T-helper 1 cell treated with Interleukin-12 subunit alpha and Interleukin-12 subunit beta and Interleukin-4 antibody, amounts not matched to agents 30 μg/mL and 1 μg/mL, for 36 hours (primary cell): Measurements from ENCODE around the gene CFC1.
"Not testable (repeated sequence)": the region's sequence is repeated elsewhere in the genome, so short reads cannot be mapped to it uniquely, and the experiment has no call there.

ENCODE experiments used
- H3K27ac Mint-ChIP-seq: one replicate; pipeline ENCODE4 v1.8.0; 2021; ENCODE audit warnings: mild to moderate bottlenecking, mixed read lengths
- H3K27me3 Mint-ChIP-seq: one replicate; pipeline ENCODE4 v1.8.0; 2021; ENCODE audit warnings: low read depth, mixed read lengths
- H3K36me3 Mint-ChIP-seq: one replicate; pipeline ENCODE4 v1.8.0; 2021; ENCODE audit warnings: low read depth, mixed read lengths
- H3K4me1 Mint-ChIP-seq: one replicate; pipeline ENCODE4 v1.8.0; 2021; ENCODE audit warnings: low read depth, mixed read lengths
- H3K4me3 Mint-ChIP-seq: one replicate; pipeline ENCODE4 v1.8.0; 2021; ENCODE audit warnings: mild to moderate bottlenecking, moderate library complexity, mixed read lengths
- H3K9me3 Mint-ChIP-seq: one replicate; pipeline ENCODE4 v1.8.0; 2021; ENCODE audit warnings: mixed read lengths

Gene CFC1

DNA sequence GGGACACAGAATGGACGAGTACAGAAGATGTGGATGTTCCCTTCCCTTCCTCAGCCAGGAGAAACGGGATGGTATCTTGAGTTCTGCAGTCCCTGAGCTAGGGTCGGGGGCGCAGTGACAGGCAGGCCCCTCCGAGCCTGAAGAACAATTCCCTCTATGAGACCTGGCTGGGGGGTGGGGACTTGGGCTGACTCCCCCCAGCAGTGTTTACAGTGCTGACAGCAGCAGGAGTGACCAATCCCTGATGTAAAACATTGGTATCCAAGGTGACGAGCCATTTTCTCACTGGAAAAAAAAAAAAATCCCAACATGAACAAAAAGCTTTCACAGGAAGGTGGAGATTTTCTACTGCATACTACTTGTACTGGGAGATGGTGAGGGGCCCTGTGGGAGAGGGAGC is at the start of gene CFC1:
Gene CFC1, minus strand, starts transcription at position 183 of the 400 bp plus-strand sequence. CDS start 288 bp downstream, outside the sequence.
- not testable (repeated sequence) for H3K36me3 Mint-ChIP-seq, H3K4me1 Mint-ChIP-seq, H3K27ac Mint-ChIP-seq, H3K27me3 Mint-ChIP-seq, H3K9me3 Mint-ChIP-seq, H3K4me3 Mint-ChIP-seq

DNA sequence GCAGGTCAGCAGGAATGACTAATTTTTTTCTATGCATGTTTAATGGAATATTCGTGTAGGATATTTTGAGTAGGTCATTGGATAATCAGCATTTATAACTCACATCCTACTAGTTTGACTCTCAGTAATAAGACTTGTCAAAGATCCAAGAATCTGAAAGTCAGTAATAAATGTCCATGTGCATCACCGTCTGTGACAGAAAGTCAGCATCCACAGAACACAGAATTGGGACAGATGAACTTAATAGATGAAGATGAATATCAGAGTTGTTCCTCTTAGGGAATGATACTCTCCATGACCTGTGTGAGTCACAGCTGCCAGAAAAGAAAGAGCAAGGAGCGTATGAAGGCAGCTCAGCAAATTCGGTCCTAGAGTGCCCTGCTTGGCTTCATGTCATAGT is 42.3 kb upstream of the CFC1 start:
- not testable (repeated sequence) for H3K4me3 Mint-ChIP-seq, H3K36me3 Mint-ChIP-seq, H3K27ac Mint-ChIP-seq, H3K27me3 Mint-ChIP-seq, H3K9me3 Mint-ChIP-seq, H3K4me1 Mint-ChIP-seq

DNA sequence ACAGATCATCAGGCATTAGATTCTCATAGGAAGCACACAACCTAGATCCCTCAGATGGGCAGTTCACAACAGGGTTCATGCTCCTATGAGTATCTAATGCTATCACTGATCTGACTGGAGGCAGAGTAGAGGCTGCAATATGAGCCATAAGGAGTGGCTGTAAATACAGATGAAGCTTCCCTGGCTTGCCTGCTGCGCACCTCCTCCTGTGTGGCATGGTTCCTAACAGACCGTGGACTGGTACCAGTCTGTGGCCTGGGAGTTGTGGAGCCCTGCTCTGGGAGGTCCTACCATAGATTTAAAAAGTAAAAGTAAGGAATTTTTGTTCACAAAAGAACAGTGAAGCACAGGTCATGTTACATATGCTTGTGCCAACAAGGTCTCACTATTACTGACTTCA is 39.6 kb upstream of the CFC1 start:
- H3K27me3 Mint-ChIP-seq, H3K36me3 Mint-ChIP-seq, H3K27ac Mint-ChIP-seq, H3K9me3 Mint-ChIP-seq, H3K4me3 Mint-ChIP-seq, H3K4me1 Mint-ChIP-seq: not testable (repeated sequence)

DNA sequence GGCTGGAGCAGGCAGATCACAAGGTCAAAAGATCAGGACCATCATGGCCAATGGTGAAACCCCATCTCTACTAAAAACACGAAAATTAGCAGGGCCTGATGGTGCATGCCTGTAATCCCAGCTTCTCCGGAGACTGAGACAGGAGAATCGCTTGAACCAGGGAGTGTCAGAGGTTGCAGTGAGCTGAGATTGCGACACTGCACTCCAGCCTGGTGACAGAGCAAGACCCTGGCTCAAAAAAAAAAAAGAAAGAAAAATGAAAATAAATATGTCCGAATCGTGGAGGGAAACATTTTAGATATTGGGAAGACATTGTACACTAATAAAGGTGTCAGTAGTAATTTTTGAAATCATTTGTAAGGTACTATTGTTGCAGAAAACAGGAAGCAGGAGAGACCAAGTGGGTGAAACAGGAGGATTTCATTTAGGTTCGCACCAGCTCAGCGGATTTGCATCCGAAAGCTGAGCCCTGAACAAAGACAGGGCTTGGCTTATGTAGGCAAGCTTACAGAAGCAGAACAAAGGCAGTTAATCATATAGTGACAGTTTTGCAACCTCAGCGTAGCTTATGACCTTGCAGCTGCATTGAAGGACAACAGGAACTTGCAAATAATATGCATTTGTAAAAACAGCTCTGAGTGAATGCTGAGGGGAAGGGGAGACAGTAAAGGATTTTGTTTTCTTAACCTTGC is 29.6 kb upstream of the CFC1 start:
- H3K36me3 Mint-ChIP-seq, H3K4me3 Mint-ChIP-seq, H3K9me3 Mint-ChIP-seq, H3K4me1 Mint-ChIP-seq, H3K27ac Mint-ChIP-seq, H3K27me3 Mint-ChIP-seq: not testable (repeated sequence)

DNA sequence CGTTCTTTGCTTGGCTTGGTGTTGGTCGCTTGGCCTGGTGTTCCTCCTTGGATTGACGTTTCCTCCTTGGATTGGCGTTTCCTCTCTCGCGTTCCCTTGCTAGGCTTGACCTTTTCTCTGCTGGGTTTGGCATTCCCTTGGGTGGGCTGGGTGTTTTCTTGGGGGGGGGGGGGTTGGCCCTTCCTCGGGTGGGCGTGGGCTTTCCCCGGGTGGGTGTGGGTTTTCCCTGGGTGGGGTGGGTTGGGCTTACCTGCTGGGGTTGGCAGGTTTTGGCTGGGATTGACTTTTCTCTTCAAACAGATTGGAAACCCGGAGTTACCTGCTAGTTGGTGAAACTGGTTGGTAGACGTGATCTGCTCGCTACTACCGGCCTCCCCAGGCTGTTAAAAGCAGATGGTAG is 11.8 kb upstream of the CFC1 start, which contains the start of gene POTEJ:
Gene POTEJ, plus strand, starts transcription at position 301 of the 400 bp plus-strand sequence. Its CDS starts 93 bp downstream, at position 394.
- not testable (repeated sequence) for H3K27me3 Mint-ChIP-seq, H3K4me3 Mint-ChIP-seq, H3K36me3 Mint-ChIP-seq, H3K4me1 Mint-ChIP-seq, H3K9me3 Mint-ChIP-seq, H3K27ac Mint-ChIP-seq

DNA sequence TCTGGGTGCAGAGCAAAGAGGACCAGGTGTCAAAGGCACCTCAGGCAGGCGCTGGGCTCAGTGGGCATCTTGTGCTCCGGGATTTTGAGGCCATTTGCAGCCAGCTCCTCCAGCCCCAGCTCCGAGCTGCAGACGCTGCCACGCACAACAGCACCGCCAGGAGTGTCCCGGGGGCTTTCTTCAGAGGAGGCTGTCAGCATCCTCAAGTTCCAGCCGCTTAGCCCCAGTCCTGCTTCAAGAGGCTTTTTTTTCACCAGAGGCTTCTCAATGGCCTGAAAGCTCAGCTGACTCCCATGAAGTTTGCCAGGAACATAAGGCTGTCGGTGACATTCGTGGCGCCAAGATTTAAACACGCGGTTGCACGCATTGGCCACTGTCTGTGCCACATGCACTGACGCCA is 11.1 kb upstream of the CFC1 start:
- not testable (repeated sequence) for H3K4me1 Mint-ChIP-seq

DNA sequence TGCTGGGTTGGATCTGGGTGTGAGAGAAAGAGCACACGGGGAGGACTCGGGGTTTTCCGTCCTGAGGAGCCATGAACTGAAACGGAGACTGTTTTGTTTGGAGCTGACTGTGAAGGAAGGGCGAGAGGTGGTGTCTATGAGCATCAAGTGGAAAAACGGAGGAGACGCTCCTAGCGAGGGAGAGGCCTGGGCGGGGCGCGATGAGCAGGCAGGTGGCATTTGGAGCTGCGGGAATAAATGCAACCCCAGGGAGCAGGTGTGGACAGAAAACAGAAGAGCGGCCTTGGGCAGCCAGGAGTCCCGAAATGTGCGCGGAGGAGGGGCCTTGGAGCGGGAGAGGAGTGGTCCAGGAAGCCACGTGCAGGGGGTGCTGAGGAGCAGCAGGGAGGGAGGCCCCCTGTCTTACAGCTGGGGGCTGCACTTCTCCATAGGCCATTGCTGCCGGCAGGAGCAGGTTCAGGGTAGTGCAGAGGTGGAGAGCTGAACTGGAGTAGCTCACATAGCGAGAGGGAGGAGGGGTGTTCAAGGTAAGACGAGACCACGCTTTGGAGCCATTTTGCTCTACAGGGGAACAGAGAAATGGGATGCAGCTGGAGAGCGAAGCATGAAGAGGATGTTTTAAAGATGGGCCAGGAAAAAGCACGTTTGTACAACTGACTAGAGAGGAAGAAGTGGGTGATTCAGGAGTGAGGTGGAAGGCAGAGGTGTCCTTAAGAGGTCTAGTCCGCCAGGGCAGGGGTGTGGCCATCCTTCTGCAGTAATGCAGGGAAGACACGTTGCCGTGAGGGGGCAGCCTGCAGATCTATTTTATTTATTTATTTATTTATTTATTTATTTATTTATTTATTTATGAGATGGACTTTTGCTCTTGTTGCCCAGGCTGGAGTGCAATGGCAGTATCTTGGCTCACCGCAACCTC is 9.9 kb upstream of the CFC1 start:
- H3K27ac Mint-ChIP-seq, H3K36me3 Mint-ChIP-seq, H3K27me3 Mint-ChIP-seq, H3K9me3 Mint-ChIP-seq, H3K4me3 Mint-ChIP-seq, H3K4me1 Mint-ChIP-seq: not testable (repeated sequence)

More for the DNA sequence above, 11.1 kb upstream of the CFC1 start:
- not testable (repeated sequence) for H3K9me3 Mint-ChIP-seq, H3K36me3 Mint-ChIP-seq, H3K27me3 Mint-ChIP-seq, H3K4me3 Mint-ChIP-seq, H3K27ac Mint-ChIP-seq

DNA sequence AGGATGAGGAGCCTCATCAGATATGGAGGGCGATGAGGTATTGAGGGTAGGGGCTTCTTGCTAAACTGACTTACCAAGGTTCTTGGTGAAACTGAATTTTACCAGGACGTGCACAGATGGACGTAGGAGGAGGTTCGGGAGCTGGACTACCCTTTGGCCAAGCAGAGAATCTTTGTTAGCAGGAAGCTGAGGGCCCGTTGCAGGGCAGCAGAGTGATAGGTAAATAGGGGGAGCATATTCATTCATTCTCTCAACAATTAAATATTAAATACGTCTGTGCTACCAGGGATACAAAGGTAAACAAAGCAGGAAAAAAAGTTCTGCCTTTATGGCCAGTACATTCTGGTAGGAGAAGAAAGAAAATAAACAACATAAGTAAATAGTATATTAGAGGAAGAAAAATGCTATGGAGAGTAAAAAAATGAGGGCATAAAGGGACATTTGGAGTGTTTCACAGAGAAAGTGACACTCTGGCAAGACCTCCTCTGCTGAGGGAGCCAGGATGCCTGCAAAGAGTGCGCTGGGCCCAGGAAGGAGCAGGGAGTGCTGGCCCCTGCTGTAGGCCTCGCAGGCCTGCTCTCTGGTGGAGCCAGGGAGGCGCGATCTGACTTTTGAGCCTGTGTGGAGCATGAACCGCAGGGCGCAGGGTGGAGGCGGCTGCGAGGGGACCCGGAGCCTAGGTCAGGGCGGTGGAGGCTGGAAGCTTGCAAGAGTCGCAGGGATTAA is 9.1 kb upstream of the CFC1 start:
- not testable (repeated sequence) for H3K27me3 Mint-ChIP-seq, H3K9me3 Mint-ChIP-seq, H3K36me3 Mint-ChIP-seq, H3K27ac Mint-ChIP-seq, H3K4me1 Mint-ChIP-seq, H3K4me3 Mint-ChIP-seq

DNA sequence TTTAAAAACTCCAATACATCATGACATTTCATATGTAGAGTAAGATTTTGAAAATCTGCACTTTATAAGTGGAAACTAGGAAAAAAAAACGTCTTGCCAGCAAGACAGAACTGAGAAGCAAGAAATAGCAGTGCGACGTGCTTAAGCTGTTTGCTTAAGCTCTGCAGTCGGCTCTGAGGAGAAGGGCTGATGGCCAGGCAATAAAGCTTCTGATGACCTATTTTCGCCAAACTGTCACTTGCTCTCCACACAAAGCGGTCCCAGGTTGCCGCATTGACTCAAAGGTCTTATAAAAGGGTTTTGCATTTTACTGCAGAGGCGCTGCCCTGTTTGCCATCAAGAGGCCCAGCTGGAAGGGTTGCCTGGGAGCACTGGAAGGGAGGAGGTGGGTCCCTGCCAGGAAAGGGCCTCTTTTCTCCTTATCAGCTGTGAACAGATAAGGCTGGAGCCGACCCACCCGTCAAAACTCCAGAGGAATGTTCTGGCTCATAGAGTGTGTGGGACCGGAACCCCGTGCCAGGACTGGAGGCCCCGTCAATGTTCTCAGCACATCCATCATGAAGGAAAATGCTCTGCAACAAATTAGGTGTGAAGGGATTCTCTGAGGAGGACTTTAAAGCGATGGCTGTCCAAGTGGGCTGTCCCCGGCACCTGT is 2.4 kb upstream of the CFC1 start:
- not testable (repeated sequence) for H3K9me3 Mint-ChIP-seq, H3K4me3 Mint-ChIP-seq, H3K27ac Mint-ChIP-seq, H3K27me3 Mint-ChIP-seq, H3K36me3 Mint-ChIP-seq, H3K4me1 Mint-ChIP-seq

DNA sequence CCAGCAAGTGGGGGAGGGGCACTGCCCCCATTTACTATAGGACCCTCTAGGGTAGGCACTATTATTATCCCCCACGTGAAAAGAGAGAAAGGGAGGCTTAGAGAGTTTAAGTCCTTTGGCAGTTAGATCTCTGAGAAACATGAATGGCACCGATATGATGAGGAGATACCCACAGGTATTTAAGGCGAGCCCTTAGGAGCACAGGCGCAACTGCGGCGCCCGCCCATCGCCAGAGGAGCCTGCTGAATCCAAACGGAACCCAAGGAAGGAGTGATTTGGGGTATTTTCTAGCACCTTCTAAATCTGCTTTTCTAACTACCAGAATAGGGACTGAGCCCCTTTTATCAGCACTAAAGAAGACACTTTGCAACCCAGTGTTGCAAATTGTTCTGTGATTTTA is 551 bp upstream of the CFC1 start:
- H3K4me1 Mint-ChIP-seq, H3K27ac Mint-ChIP-seq, H3K27me3 Mint-ChIP-seq, H3K36me3 Mint-ChIP-seq, H3K9me3 Mint-ChIP-seq, H3K4me3 Mint-ChIP-seq: not testable (repeated sequence)

DNA sequence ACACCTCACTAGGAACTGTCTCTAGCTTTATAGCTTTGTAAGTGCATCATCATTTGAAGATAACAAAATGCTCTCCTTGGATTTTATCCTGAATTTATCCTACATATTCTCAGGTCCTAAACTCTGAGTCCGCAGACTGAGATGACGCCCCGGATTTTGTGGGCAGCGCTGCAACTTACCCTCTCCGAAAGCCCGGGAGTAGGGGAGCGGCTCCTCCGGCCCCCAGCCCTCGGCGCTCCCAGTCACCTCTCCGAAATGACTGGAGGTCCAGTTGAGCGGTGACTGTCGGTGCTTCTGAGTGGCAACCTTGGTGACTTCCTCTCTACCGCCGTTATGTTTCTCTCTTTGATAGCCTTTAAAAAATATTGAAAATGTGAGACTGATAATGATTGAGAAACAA is 912 bp downstream of the CFC1 start:
- not testable (repeated sequence) for H3K4me3 Mint-ChIP-seq, H3K9me3 Mint-ChIP-seq, H3K36me3 Mint-ChIP-seq, H3K4me1 Mint-ChIP-seq, H3K27me3 Mint-ChIP-seq, H3K27ac Mint-ChIP-seq

DNA sequence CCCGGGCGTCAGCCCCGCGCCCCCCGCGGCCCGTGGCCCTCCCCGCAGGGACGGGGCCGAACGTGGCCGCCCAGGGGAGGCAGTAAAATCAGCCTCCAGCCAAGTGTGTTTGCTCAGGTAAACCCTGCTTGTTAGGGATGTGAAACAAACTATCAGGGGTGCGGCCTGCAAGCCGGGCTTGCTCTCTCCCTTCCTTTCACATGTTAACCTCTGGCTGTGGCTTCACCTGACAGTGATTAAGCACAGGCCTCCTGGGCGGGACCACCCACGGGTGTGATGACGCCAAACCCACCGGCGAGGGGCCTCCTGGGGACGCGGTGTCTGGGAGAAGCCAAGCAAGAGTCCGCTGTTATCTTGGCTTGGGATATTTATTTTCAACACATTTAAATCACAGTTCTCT is 1.4 kb downstream of the CFC1 start:
- not testable (repeated sequence) for H3K36me3 Mint-ChIP-seq, H3K4me1 Mint-ChIP-seq, H3K27ac Mint-ChIP-seq, H3K27me3 Mint-ChIP-seq, H3K4me3 Mint-ChIP-seq, H3K9me3 Mint-ChIP-seq

DNA sequence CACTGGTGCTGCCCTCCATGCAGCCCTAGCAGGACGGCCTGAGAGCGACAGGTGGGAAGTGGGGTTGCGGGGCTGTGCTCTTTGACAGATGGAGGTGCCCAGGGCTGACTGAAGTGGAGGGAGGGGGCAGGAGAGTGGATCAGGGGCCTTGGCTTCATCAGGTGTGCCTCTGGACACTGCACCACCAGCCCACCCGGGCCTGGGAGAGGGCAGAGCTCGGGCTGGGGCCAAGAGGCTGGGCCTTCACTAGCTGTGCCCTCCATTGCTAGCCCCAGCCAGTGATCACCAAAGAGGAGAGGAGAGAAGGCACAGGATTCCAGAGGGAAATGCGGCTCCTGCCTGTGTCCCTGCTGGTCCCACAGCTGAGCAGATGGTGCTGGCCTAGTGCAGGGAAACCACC is 2.6 kb downstream of the CFC1 start:
- not testable (repeated sequence) for H3K36me3 Mint-ChIP-seq, H3K27me3 Mint-ChIP-seq, H3K4me1 Mint-ChIP-seq, H3K27ac Mint-ChIP-seq, H3K4me3 Mint-ChIP-seq, H3K9me3 Mint-ChIP-seq

DNA sequence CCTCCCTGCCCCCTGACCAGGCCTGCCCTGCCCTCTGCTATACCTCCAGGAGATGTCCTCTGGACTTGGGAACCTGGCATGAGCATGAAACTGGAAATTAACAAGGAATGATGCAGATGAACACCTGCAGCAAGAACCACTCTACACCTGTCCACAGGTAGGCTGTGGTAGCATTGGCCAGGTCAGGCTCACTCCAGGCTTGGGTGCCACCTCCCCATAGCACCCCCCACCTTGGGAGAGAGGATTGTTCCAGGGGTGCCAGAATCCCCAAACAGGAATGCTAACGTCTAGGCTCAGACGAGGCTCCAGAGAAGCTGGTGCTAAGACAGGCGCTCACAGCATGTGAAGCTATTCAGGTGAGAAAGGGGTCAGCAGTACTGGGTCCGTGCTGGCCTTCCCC is 5.4 kb downstream of the CFC1 start:
- H3K36me3 Mint-ChIP-seq, H3K9me3 Mint-ChIP-seq, H3K4me1 Mint-ChIP-seq, H3K27ac Mint-ChIP-seq, H3K27me3 Mint-ChIP-seq, H3K4me3 Mint-ChIP-seq: not testable (repeated sequence)
